GM21367 (cell line): ENCODE data around the gene NPFFR1.
"Not testable (repeated sequence)": the region's sequence is repeated elsewhere in the genome, so short reads cannot be mapped to it uniquely, and the experiment has no call there.

Source experiments
- ATAC-seq: cut with Tn5 transposase; IDR thresholded peaks from one replicate; pipeline ENCODE4 v1.9.1; 2021; ENCODE audit not compliant: unreplicated experiment

NPFFR1 gene

GRCh38 chr10:70257816-70258215 lies 26.0 kb downstream of the NPFFR1 start:
- not testable (repeated sequence) for ATAC-seq

DNA sequence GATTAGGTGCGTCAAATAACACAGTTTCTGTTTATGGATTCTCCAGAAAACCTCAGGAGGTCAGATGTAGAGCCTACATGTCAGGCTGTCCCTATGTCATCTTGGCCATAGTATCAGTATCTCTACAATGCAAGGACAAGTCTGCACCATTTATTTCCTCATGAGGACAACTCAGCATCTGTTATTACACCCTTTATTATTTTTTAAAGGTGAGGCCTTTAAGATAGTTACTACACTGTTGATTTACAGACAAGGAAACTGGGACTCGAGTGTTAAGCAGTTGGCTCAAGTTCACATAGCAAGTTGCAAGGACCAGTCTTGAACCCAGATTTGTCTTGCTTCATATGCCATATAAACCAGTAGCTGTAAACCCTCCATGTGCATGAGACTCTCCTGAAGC lies 27.3 kb downstream of the NPFFR1 start:
- no peak for ATAC-seq

DNA sequence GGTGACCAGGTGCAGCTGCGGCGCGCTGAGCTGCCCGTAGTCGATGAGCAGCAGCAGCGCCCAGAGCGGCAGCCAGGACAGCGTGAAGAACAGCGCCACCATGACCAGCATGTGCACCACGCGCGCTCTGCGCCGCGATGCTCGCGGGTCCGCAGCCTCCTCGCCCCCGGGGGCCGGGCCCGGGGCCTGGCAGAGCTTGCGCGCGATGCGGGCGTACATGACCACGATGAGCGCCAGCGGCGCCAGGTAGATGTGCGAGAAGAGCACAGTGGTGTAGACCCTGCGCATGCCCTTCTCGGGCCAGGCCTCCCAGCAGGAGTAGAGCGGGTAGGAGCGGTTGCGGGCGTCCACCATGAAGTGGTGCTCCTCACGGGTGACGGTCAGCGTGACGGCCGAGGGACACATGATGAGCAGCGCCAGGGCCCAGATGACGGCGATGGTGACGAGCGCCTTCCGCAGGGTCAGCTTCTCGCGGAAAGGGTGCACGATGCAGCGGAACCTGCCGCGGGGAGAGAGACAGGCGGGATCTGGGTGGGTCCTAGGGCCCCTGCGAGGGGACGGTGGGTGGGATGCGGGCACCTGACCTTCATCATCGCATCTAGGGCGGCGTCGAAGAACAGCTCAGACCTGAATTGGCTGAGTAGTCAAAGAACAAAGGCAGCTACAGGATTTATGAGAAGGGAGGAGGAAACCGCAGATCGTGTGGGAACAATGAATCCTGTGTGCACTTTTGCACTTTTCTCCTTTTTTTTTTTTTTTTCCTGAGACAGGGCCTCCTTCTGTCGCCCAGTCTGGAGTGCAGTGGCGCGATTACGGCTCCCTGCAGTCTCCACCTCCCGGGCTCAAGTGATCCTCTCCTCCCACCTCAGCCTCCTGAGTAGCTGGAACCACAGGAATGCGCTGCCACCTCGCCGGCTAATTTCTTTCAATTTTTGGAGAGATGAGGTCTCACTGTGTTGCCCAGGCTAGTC lies 28.2 kb downstream of the NPFFR1 start:
- no peak for ATAC-seq

- ATAC-seq = no peak
Observed at GRCh38 chr10:70254778-70255328, 29.0 kb downstream of the NPFFR1 start.

GRCh38 chr10:70253878-70254765 lies 29.7 kb downstream of the NPFFR1 start:
- no peak for ATAC-seq

DNA sequence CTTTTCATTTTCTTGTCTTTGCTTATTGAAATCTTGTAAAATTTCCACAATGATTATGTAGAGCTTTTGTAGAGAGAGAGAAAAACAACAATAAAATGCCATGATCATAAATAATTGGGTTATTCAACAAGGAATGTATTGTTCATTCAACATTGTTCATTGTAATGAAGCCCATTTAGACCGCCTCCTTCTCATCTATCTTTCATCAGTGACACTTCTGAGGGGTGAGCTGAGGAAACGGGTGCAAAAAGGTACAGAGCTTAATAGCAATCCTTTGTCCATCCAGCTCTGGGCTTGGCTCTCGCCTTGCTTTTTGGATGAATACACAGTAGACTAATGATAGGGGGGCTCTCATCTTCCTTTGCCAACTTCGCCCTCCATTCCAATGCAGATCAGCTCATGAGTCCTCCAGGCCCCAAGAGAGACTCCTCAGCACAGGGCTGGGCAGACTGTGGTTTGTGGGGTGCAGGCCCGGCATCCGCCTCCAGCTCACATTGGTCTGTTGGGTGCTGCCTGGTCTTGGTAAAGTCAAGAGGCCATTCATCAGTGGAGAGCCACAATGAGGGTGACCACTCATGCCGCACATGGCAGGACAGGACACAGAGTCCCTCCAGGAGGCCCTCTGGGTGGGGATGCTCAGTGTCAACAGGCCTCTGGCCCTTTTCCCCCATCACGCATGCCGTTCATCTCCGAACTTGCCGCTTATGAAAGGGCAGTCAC lies 32.7 kb downstream of the NPFFR1 start:
- ATAC-seq = no peak

DNA sequence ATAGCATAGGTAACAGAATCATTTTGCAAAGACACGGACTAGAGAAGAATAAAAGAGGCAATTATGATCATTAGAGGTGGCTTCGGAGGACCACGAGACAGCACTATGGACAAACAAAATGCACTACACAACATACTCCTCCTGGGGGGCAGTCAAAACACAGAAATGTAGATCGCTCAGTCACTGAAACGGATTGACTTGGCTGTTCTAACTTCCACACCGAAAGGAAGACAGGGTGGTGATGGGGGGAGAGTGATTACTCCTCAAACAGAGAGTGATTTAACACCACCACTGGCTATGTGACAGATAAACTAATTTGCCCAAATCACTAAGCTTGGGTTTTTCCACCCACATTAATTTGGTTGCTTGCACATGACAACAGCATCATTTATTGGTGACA lies 36.4 kb downstream of the NPFFR1 start:
- no peak for ATAC-seq

DNA sequence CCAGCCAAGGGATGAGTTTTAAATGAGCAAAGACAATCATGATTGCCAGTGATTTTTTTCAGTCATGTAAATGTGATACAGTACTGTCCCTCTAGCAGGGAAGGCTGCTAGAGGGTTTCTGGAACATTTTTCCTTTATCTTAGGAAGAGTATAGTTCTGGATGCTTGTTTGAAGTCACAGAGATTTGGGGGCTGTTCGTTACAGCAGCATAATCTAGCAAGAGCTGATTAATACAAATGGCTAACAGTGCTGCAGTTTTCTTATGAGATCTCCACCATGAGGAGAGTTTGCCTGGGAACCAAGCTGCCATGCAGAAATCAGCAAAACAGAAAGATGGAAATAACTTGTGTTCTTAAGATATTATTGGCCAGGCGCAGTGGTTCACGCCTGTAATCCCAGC lies 42.7 kb downstream of the NPFFR1 start:
- no peak for ATAC-seq

GRCh38 chr10:70239986-70240385 lies 43.8 kb downstream of the NPFFR1 start:
- not testable (repeated sequence) for ATAC-seq

GRCh38 chr10:70239077-70239976 lies 44.5 kb downstream of the NPFFR1 start:
- ATAC-seq = not testable (repeated sequence)

DNA sequence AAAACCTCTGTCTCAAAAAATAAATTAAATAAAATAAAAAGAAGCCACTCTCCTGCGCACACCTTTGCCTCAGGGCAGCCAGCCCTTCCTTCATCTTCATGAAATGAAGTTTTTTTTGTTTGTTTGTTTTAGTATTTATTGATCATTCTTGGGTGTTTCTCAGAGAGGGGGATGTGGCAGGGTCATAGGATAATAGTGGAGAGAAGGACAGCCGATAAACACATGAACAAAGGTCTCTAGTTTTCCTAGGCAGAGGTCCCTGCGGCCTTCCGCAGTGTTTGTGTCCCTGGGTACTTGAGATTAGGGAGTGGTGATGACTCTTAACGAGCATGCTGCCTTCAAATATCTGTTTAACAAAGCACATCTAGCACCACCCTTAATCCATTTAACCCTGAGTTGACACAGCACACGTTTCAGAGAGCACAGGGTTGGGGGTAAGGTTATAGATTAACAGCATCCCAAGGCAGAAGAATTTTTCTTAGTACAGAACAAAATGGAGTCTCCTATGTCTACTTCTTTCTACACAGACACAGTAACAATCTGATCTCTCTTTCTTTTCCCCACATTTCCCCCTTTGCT lies 45.8 kb downstream of the NPFFR1 start:
- ATAC-seq = not testable (repeated sequence)

DNA sequence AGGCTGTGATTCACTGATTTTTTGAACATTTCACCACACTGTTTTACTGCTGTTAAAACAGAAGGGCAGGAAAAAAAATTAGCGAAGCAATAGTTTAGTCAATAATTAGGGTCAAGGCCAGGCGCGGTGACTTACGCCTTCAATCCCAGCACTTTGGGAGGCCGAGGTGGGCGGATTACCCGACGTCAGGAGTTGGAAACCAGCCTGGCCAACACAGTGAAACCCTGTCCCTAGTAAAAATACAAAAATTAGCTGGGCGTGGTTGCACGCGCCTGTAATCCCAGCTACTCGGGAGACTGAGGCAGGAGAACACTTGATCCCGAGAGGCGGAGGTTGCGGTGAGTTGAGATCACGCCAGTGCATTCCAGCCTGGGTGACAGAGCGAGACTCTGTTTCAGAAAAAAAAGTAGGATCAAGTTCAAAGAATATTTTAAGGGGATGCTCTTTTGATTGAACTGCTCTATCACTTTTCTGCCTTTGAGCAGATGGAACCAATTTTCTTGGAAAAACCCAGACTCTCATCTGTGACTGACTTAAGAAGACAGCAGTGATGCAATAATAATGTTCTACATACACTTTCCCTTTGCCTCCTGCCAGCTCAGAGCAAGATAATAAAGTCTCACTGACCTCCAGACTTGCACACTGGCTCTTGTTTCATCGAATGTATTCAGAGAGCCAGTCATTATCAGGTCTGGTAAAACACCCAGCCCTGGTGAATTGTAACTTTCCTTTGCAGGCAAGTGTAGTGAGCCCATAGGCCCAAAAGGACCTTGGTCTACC lies 48.9 kb downstream of the NPFFR1 start:
- no peak for ATAC-seq

DNA sequence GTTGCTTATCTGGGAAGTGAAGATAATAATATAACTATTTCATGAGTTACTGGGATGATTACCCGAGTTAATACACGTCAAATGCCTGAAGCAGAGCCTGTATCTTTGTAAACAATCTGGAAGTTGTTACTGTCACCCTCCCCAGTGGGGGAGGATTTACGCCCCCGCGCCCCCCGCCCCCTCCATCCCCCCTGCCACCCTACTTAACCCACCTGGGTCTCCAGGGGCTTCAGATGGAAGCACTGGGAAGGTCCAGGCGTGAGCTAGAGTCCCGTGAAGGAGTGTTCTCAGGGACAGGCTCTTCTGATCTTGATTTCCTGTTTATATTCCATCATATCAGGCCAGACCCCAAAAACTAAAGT lies 49.9 kb downstream of the NPFFR1 start:
- ATAC-seq = no peak

DNA sequence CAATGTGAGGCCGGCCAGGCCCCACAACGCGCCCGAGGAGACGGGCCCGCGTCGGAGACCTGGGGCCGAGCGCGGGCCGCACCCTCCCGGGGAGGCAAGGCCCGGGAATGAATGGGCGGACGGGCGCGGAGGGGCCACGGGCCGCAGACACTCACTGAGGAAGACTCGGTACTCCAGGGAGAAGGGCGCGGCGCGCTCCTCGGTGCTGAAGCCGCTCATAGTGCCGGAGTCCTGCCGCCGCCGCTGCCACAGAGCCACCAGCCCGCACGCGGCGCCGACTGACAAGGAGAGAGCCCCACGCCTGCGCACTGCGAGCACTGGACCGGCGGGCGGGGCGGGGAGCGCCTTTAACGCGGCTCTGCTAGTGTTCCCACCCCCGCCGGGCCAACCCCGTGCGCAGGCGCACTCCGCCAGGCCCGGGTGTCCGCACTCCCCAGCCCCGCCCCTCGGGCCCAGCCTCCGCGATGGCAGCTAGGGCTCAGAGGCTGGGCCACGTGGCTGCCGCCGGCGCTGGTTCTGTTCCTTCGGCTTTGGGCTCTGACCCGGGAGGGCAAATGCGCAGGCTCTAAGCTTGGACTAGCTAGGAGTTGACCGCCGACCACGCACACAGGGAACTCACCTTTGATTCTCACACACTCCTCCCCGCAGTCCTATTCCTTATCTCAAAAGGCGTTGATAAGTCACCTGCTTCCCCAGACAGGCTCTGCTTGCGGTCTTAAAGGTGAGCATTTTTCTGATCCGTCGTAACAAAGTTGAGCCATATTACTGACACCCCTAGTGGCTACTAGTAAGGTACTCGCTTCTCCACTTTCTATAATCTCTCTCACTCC lies 50.5 kb downstream of the NPFFR1 start, which contains the start of gene PPA1:
TSS of gene PPA1 (minus strand) at position 321 of the 830 bp plus-strand sequence. CDS start at position 219, 102 bp downstream.
- ATAC-seq = peak; percentile 72

- ATAC-seq = no peak
Observed at GRCh38 chr10:70232859-70233108, 51.0 kb downstream of the NPFFR1 start.

DNA sequence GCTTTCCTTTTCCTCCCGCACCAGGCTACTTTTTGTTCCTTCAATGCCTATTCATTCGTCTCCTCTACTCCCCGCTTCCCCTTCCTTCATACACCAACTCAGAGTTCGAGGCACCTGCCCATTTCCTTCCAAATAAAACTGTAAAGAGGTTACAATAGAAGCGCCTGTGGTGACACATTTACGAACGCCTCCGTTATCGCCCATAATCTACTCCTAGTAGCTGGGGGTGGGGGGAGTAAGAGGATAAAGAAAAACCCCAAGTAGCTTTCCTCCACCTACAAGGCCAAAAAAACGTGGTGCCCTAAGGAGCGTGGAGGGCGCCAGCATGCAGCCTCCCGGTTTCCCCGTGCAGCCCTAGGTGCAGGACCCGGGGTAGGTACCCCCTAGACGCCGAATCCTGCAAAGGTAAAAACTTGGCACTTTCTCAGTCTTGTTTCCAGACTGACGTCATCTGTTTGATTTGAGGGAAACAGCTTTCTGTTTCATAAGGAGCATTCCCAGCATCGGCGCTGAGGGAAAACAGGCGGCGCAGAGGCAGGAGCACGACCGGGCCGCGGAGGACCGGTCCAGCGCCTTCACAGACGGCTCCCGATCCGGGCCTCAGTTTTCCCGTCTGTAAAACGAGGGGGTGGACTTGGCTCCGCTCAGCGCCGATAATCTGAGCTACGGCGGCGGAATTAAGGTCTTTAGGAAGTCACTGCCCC lies 51.5 kb downstream of the NPFFR1 start:
- ATAC-seq = no peak

DNA sequence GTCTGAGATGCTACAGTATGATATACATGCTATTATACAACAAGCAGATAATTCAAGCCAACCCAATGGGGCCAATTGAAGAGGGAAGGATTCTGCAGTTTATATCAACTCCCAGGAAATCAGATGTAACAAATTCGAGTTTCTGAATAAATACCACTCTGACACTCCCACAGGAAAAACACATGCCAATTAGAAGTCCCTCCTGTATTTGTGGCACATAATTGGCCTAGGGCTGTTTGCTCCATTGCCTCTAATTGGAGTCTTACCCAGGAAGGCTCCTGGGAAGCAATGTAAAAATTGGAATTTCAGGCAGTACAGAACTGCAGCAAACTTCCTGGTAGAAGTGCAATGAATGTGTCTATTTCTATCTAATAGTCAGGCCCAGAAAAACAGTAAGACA lies 55.3 kb downstream of the NPFFR1 start:
- no peak for ATAC-seq
